ENCODE measurements around the gene MSANTD4. TPM values are rescaled to one million over a fixed set of nuclear protein-coding genes. Genes with fewer than 3 reads are reported as not detected.

Gene MSANTD4
- total and polyA plus RNA-seq, 2 donors (not counting 1 experiment from before 2014, with no cell fraction given), result 2.4 to 20.0 TPM

DNA sequence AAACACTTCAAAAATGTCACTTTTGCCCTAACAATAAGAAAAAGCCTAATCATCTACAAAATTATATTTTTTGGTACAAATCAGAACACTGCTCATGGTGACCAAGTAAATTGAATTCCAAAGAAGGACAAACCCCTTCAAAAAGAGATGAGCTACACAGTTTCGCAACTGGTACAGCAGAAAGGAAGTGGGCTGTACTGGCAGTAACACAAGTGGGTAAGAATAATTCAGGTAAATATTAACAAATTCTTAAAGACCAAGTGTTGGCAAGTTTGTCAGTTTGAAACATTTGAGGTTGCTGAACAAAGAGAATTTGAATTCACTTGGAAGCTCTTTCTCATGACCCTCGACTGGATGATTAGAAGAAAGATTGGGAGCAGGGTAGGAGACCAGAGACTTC lies 35.5 kb downstream of the MSANTD4 start:
- no peak overlapping the region for H3K4me2 ChIP-seq (replicated peaks; ENCODE audit: low read depth, low read length, poor library complexity, severe bottlenecking)
- 75% methylated on average over 1 of the region's 2 CpGs for WGBS (ENCODE audit: insufficient coverage)
- intact Hi-C loops (cut with micrococcal nuclease), result no loop called here
- POLR2A ChIA-PET, result no interaction called here
- TF ChIP-seq, protein P1, sequence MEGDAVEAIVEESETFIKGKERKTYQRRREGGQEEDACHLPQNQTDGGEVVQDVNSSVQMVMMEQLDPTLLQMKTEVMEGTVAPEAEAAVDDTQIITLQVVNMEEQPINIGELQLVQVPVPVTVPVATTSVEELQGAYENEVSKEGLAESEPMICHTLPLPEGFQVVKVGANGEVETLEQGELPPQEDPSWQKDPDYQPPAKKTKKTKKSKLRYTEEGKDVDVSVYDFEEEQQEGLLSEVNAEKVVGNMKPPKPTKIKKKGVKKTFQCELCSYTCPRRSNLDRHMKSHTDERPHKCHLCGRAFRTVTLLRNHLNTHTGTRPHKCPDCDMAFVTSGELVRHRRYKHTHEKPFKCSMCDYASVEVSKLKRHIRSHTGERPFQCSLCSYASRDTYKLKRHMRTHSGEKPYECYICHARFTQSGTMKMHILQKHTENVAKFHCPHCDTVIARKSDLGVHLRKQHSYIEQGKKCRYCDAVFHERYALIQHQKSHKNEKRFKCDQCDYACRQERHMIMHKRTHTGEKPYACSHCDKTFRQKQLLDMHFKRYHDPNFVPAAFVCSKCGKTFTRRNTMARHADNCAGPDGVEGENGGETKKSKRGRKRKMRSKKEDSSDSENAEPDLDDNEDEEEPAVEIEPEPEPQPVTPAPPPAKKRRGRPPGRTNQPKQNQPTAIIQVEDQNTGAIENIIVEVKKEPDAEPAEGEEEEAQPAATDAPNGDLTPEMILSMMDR (IDR thresholded peaks at IDR 0.05), result no peak
- ATAC-seq (ENCODE audit: low read depth) (no peak), DNase-seq (no peak)
- no peak overlapping the region for H3K27ac Mint-ChIP-seq
- H3K9me3 Mint-ChIP-seq (ENCODE audit: insufficient read depth), result no peaks in the 10 kb centered on the region
- H3K27me3 Mint-ChIP-seq, result no peaks in the 10 kb centered on the region
- no peaks in the 10 kb centered on the region for H3K4me1 Mint-ChIP-seq
- no peak overlapping the region for H3K9ac ChIP-seq (ENCODE audit: low read length)
- H3K79me2 ChIP-seq (ENCODE audit: control insufficient read depth, insufficient read depth, low read length), result no peaks in the 10 kb centered on the region
- H2AFZ ChIP-seq (ENCODE audit: insufficient read depth, low read depth, low read length, poor library complexity, severe bottlenecking), result no peak overlapping the region
- H3K4me3 ChIP-seq (ENCODE audit: control extremely low read depth in 1 of 5, extremely low read depth in 1 of 5, insufficient read depth in 1 of 5, low read depth in 2 of 5, low read length in 4 of 5), result no peak overlapping the region
- no peak overlapping the region for H3K4me3 Mint-ChIP-seq
- CTCF ChIA-PET, result no interaction called here
- no peaks in the 10 kb centered on the region for H3K27me3 ChIP-seq (replicated peaks in 1 of 4; ENCODE audit: control extremely low read depth in 1 of 4, control insufficient read depth in 3 of 4, insufficient read depth in 4 of 4, low read length in 3 of 4)
- no peak overlapping the region for H3K27ac ChIP-seq (ENCODE audit: low read length in 2 of 2)
- H3K36me3 ChIP-seq (replicated peaks in 1 of 2; ENCODE audit: control extremely low read depth in 1 of 2, control insufficient read depth in 1 of 2, extremely low read depth in 1 of 2, insufficient read depth in 2 of 2, low read length in 1 of 2), result no peaks in the 10 kb centered on the region
- H3K4me1 ChIP-seq (ENCODE audit: control insufficient read depth in 2 of 2, insufficient read depth in 2 of 2, low read length in 2 of 2), result no peaks in the 10 kb centered on the region
- no peaks in the 10 kb centered on the region for H4K20me1 ChIP-seq (ENCODE audit: control insufficient read depth, insufficient read depth, low read length, poor library complexity, severe bottlenecking)
- no peaks in the 10 kb centered on the region for H3K9me3 ChIP-seq (ENCODE audit: control extremely low read depth in 1 of 3, control insufficient read depth in 2 of 3, insufficient read depth in 1 of 3, low read length in 2 of 3)

DNA sequence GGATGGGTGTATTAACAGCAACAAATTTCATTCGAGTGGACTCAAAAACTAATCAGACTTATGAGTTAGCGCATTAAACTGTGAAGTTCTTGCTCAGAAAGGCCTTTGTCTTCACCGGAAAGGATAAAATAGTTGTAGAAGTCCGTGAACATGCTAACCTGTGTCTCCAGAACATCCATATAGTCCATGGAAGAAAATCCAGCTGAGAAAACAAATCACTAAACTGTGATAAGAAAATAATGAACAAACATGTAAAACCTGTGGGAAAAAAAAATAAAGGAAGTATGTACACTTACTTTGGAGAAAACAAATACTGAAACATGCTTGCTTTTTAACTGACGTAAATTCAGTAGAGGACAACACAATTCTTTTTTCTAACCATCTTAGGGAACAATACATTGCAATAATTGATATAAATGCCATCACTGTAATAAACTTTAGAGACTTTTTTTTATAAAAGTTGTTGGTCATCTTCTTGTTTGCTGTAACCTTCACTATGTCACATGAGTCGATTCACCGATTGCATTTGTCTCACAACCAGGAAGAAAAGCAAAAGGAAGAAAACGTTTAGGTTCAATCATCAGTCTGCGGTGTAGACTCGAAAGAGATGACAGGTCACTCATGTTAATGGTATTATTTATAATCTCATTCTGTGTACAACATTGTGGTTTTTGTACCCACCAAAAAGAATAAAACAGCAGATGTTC lies 41.9 kb downstream of the MSANTD4 start:
- Histone ChIP-seq H3K36me3 (replicated peaks in 1 of 2; ENCODE audit: control extremely low read depth in 1 of 2, control insufficient read depth in 1 of 2, extremely low read depth in 1 of 2, insufficient read depth in 2 of 2, low read length in 1 of 2) (no peaks in the 10 kb centered on the region), H2AFZ (ENCODE audit: insufficient read depth, low read depth, low read length, poor library complexity, severe bottlenecking) (no peak overlapping the region), H3K79me2 (ENCODE audit: control insufficient read depth, insufficient read depth, low read length) (no peaks in the 10 kb centered on the region), H3K9me3 (ENCODE audit: control extremely low read depth in 1 of 3, control insufficient read depth in 2 of 3, insufficient read depth in 1 of 3, low read length in 2 of 3) (no peaks in the 10 kb centered on the region), H3K9ac (ENCODE audit: low read length) (no peak overlapping the region), H3K4me1 (ENCODE audit: control insufficient read depth in 2 of 2, insufficient read depth in 2 of 2, low read length in 2 of 2) (no peaks in the 10 kb centered on the region), H3K4me2 (replicated peaks; ENCODE audit: low read depth, low read length, poor library complexity, severe bottlenecking) (no peak overlapping the region), H3K4me3 (ENCODE audit: control extremely low read depth in 1 of 5, extremely low read depth in 1 of 5, insufficient read depth in 1 of 5, low read depth in 2 of 5, low read length in 4 of 5) (no peak overlapping the region), H4K20me1 (ENCODE audit: control insufficient read depth, insufficient read depth, low read length, poor library complexity, severe bottlenecking) (no peaks in the 10 kb centered on the region), H3K27me3 (replicated peaks in 1 of 4; ENCODE audit: control extremely low read depth in 1 of 4, control insufficient read depth in 3 of 4, insufficient read depth in 4 of 4, low read length in 3 of 4) (no peaks in the 10 kb centered on the region), H3K27ac (ENCODE audit: low read length in 2 of 2) (no peak overlapping the region)
- 100% methylated on average over 2 of the region's 10 CpGs for WGBS (ENCODE audit: insufficient coverage)
- no peaks in the 10 kb centered on the region for H3K27me3 Mint-ChIP-seq
- H3K4me3 Mint-ChIP-seq, result no peak overlapping the region
- ChIA-PET CTCF (no interaction called here), POLR2A (no interaction called here)
- intact Hi-C loops (cut with micrococcal nuclease), result no loop called here
- no peak for TF ChIP-seq EZH2 (IDR thresholded peaks at IDR 0.05; ENCODE audit: borderline replicate concordance, insufficient read depth, low read depth, low read length, poor library complexity, severe bottlenecking)
- TF ChIP-seq, protein P1 (IDR thresholded peaks at IDR 0.05), result no peak
- H3K27ac Mint-ChIP-seq, result no peak overlapping the region
- no peak for DNase-seq
- no peaks in the 10 kb centered on the region for H3K4me1 Mint-ChIP-seq
- no peaks in the 10 kb centered on the region for H3K9me3 Mint-ChIP-seq (ENCODE audit: insufficient read depth)
- ATAC-seq (ENCODE audit: low read depth), result no peak

Data from B cell (primary cell).